ENCODE results near the gene RANBP17. TPM values are rescaled to one million over a fixed set of nuclear protein-coding genes. Genes with fewer than 3 reads are reported as not detected.

The RANBP17 gene
- total and polyA plus RNA-seq, 9 of the 15 experiments (the other 6 are each of a cell fraction or from before 2014, with no cell fraction given), result not detected

DNA sequence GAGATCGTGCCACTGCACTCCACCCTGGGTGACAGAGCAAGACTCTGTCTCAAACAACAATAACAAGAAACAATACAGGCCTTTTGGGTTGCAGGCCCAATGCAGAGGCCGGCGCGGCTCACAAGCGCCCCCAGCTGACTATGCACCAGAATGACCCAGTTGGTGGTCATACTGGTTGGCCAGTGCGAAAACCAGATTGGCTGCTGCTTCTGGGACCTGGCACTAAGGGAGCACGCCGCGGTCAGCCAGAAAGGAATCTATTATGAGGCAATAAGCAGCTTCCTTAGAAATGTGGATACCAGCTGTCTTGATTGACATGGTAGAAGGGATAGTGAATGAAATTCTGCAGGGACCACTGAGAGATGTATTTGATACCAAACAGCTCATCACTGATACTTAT is 35.0 kb downstream of the RANBP17 start:
- no peak overlapping the region for H3K4me3 ChIP-seq
- no peaks in the 10 kb centered on the region for H3K79me2 ChIP-seq (ENCODE audit: control insufficient read depth, insufficient read depth, low read length)
- ChIA-PET CTCF (ENCODE audit: low intra/inter-chr PET ratio) (no interaction called here), POLR2A (no interaction called here)
- no peaks in the 10 kb centered on the region for H3K9me1 ChIP-seq (ENCODE audit: control insufficient read depth, insufficient read depth, low read length)
- ATAC-seq (no peak), DNase-seq (ENCODE audit: extremely low read depth in 1 of 4, low spot score in 3 of 4) (no peak), FAIRE-seq (no peak)
- WGBS (ENCODE audit: insufficient coverage, low coverage, missing lambda C conversion rate), result 0% methylated on average over 9 of the region's 9 CpGs
- H2AFZ ChIP-seq (ENCODE audit: low read depth, low read length), result no peak overlapping the region
- intact Hi-C loops (cut with micrococcal nuclease), result no loop called here
- H3K36me3 ChIP-seq (ENCODE audit: control insufficient read depth, insufficient read depth, low read length), result no peaks in the 10 kb centered on the region
- H4K20me1 ChIP-seq (replicated peaks; ENCODE audit: control insufficient read depth, insufficient read depth, low read length), result no peaks in the 10 kb centered on the region
- no peak overlapping the region for H3K27ac ChIP-seq (ENCODE audit: extremely low read depth, low read depth, low read length)
- no peak overlapping the region for H3K4me2 ChIP-seq (ENCODE audit: insufficient read depth, low read length)
- H3K27me3 ChIP-seq (ENCODE audit: control insufficient read depth in 2 of 2, insufficient read depth in 2 of 2, low read length in 2 of 2), result no peaks in the 10 kb centered on the region
- no peaks in the 10 kb centered on the region for H3K9me3 ChIP-seq (replicated peaks; ENCODE audit: control insufficient read depth, insufficient read depth, low read depth, low read length)
- no peak overlapping the region for H3K9ac ChIP-seq (ENCODE audit: insufficient read depth in 1 of 2, low read depth in 2 of 2, low read length in 2 of 2)
- BruUV-seq (replicated peaks), result no TSS peak
- no peak for TF ChIP-seq BDP1 (IDR thresholded peaks at IDR 0.05; ENCODE audit: insufficient read depth, insufficient read length)
- TF ChIP-seq, protein P1, sequence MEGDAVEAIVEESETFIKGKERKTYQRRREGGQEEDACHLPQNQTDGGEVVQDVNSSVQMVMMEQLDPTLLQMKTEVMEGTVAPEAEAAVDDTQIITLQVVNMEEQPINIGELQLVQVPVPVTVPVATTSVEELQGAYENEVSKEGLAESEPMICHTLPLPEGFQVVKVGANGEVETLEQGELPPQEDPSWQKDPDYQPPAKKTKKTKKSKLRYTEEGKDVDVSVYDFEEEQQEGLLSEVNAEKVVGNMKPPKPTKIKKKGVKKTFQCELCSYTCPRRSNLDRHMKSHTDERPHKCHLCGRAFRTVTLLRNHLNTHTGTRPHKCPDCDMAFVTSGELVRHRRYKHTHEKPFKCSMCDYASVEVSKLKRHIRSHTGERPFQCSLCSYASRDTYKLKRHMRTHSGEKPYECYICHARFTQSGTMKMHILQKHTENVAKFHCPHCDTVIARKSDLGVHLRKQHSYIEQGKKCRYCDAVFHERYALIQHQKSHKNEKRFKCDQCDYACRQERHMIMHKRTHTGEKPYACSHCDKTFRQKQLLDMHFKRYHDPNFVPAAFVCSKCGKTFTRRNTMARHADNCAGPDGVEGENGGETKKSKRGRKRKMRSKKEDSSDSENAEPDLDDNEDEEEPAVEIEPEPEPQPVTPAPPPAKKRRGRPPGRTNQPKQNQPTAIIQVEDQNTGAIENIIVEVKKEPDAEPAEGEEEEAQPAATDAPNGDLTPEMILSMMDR (IDR thresholded peaks at IDR 0.05 in 2 of 3, conservative IDR thresholded peaks at IDR 0.05 in 1 of 3; ENCODE audit: insufficient read depth in 2 of 3, low read depth in 1 of 3, low read length in 3 of 3), result 0 out of 6 replicates have a peak, but pooled peaks of 2 of the 3 experiments have one; percentile 11 to 12
- in situ Hi-C loops (cut with MboI), result no loop called here
- H3K4me1 ChIP-seq (replicated peaks in 1 of 2; ENCODE audit: control insufficient read depth in 2 of 2, insufficient read depth in 2 of 2, low read length in 2 of 2), result no peaks in the 10 kb centered on the region

DNA sequence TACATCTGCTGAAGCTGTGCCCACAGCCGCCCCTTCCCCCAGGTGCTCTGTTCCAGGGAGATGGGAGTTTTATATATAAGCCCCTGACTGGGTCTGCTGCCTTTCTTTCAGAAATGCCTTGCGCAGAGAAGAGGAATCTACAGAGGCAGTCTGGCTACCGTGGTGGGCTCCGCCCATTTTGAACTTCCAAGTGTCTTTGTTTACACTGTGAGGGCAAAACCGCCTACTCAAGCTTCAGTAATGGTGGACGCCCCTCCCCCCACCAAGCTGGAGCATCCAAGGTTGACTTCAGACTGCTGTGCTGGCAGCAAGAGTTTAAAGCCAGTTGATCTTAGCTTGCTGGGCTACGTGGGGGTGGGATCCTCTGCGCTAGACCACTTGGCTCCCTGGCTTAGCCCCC is 41.3 kb downstream of the RANBP17 start:
- H3K4me2 ChIP-seq (ENCODE audit: insufficient read depth, low read length), result no peak overlapping the region
- DNase-seq (ENCODE audit: extremely low read depth in 1 of 4, low spot score in 3 of 4) (no peak), FAIRE-seq (no peak), ATAC-seq (no peak)
- intact Hi-C loops (cut with micrococcal nuclease), result no loop called here
- no peaks in the 10 kb centered on the region for H3K79me2 ChIP-seq (ENCODE audit: control insufficient read depth, insufficient read depth, low read length)
- CTCF ChIA-PET (ENCODE audit: low intra/inter-chr PET ratio), result no interaction called here
- BruUV-seq (replicated peaks), result no TSS peak
- H3K36me3 ChIP-seq (ENCODE audit: control insufficient read depth, insufficient read depth, low read length), result no peaks in the 10 kb centered on the region
- POLR2A ChIA-PET, result no interaction called here
- no peak overlapping the region for H3K4me3 ChIP-seq
- WGBS (ENCODE audit: insufficient coverage, low coverage, missing lambda C conversion rate), result 0% methylated on average over 8 of the region's 8 CpGs
- no peaks in the 10 kb centered on the region for H3K9me1 ChIP-seq (ENCODE audit: control insufficient read depth, insufficient read depth, low read length)
- H3K4me1 ChIP-seq (replicated peaks in 1 of 2; ENCODE audit: control insufficient read depth in 2 of 2, insufficient read depth in 2 of 2, low read length in 2 of 2), result no peaks in the 10 kb centered on the region
- no peaks in the 10 kb centered on the region for H3K9me3 ChIP-seq (replicated peaks; ENCODE audit: control insufficient read depth, insufficient read depth, low read depth, low read length)
- no peaks in the 10 kb centered on the region for H4K20me1 ChIP-seq (replicated peaks; ENCODE audit: control insufficient read depth, insufficient read depth, low read length)
- H2AFZ ChIP-seq (ENCODE audit: low read depth, low read length), result no peak overlapping the region
- H3K27me3 ChIP-seq (ENCODE audit: control insufficient read depth in 2 of 2, insufficient read depth in 2 of 2, low read length in 2 of 2), result no peaks in the 10 kb centered on the region
- H3K9ac ChIP-seq (ENCODE audit: insufficient read depth in 1 of 2, low read depth in 2 of 2, low read length in 2 of 2), result no peak overlapping the region
- H3K27ac ChIP-seq (ENCODE audit: extremely low read depth, low read depth, low read length), result no peak overlapping the region
- in situ Hi-C loops (cut with MboI), result no loop called here
- TF ChIP-seq PTBP1 (IDR thresholded peaks at IDR 0.05; ENCODE audit: low read depth, low read length) (no peak), ZKSCAN3 (CRISPR knock-in tag; IDR thresholded peaks at IDR 0.05) (no peak), NCOA2 (IDR thresholded peaks at IDR 0.05; ENCODE audit: partially characterized antibody in 2 of 2) (no peak), KDM1A (IDR thresholded peaks at IDR 0.05) (no peak), CHD4 (IDR thresholded peaks at IDR 0.05; ENCODE audit: insufficient read depth, insufficient replicate concordance, low read depth, low read length, poor library complexity, severe bottlenecking) (no peak), MIER1 (IDR thresholded peaks at IDR 0.05; ENCODE audit: low read depth) (no peak), LCOR (CRISPR knock-in tag; IDR thresholded peaks at IDR 0.05) (no peak), OTX1 (CRISPR knock-in tag; IDR thresholded peaks at IDR 0.05) (no peak), NFRKB (IDR thresholded peaks at IDR 0.05; ENCODE audit: low read depth) (no peak), MXI1 (IDR thresholded peaks at IDR 0.05; ENCODE audit: low read depth, low read length) (no peak), RFX7 (CRISPR knock-in tag; IDR thresholded peaks at IDR 0.05) (no peak)
- TF ChIP-seq, protein P2, sequence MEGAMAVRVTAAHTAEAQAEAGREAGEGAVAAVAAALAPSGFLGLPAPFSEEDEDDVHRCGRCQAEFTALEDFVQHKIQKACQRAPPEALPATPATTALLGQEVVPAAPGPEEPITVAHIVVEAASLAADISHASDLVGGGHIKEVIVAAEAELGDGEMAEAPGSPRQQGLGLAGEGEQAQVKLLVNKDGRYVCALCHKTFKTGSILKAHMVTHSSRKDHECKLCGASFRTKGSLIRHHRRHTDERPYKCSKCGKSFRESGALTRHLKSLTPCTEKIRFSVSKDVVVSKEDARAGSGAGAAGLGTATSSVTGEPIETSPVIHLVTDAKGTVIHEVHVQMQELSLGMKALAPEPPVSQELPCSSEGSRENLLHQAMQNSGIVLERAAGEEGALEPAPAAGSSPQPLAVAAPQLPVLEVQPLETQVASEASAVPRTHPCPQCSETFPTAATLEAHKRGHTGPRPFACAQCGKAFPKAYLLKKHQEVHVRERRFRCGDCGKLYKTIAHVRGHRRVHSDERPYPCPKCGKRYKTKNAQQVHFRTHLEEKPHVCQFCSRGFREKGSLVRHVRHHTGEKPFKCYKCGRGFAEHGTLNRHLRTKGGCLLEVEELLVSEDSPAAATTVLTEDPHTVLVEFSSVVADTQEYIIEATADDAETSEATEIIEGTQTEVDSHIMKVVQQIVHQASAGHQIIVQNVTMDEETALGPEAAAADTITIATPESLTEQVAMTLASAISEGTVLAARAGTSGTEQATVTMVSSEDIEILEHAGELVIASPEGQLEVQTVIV (CRISPR knock-in tag; IDR thresholded peaks at IDR 0.05; ENCODE audit: borderline replicate concordance), result no peak

Data from K562 (cell line).